Panc1 (cell line): ENCODE results near the gene IP6K1. TPM values are rescaled to one million over a fixed set of nuclear protein-coding genes. Genes with fewer than 3 reads are reported as not detected.

Experiments used
- ATAC-seq: fragments of 200-7000 bp; cut with Tn5 transposase; 2 replicates; pipeline ENCODE4 v1.9.1; 2020; ENCODE audit warnings: mild to moderate bottlenecking, moderate library complexity
- BruUV-seq: library from RNA; stranded (reverse); fragments of 400-500 nt; replicated peaks from 2 replicates; lab custom pipeline; 2021; lab: Mats Ljungman, UMichigan
- CTCF ChIA-PET: fragments of 300-600 bp; sonication (Branson Sonifier 250); formaldehyde crosslinking; loops from one replicate; lab custom pipeline; 2022; ENCODE audit warnings: antibody characterized with exemption; lab: Charles Lee
- POLR2A ChIA-PET: fragments of 300-600 bp; sonication (Branson Sonifier 250); formaldehyde crosslinking; loops from one replicate; lab custom pipeline; 2022; ENCODE audit warnings: antibody characterized with exemption; lab: Charles Lee
- DNase-seq: peaks from one replicate; pipeline ENCODE4 v3.0.0-alpha.2; 2010; ENCODE audit warnings: low read depth, low spot score
- H3K27ac ChIP-seq: 2 replicates; pipeline ENCODE4 v1.5.1; 2011; ENCODE audit warnings: mild to moderate bottlenecking, low read length, inconsistent platforms
- H3K27me3 ChIP-seq: fragments of 200-500 bp; sonication (Bioruptor generic); 2 replicates; pipeline ENCODE4 v1.6.0; 2014; ENCODE audit warnings: low read length, inconsistent platforms; ENCODE audit not compliant: control insufficient read depth, insufficient read depth
- H3K36me3 ChIP-seq: fragments of 200-500 bp; sonication (Bioruptor generic); 2 replicates; pipeline ENCODE4 v1.5.1; 2014; ENCODE audit warnings: inconsistent platforms, mild to moderate bottlenecking, low read length, moderate library complexity; ENCODE audit not compliant: control insufficient read depth, insufficient read depth
- H3K4me1 ChIP-seq: 2 replicates; pipeline ENCODE4 v1.5.1; 2011; ENCODE audit warnings: inconsistent platforms, mild to moderate bottlenecking, low read length, moderate library complexity; ENCODE audit not compliant: control insufficient read depth, insufficient read depth
- H3K4me3 ChIP-seq, 2 experiments: 2 replicates each; pipeline ENCODE4 v1.5.1; 2011 to 2012; ENCODE audit warnings: low read depth in 2 of 2, low read length in 2 of 2, mild to moderate bottlenecking in 2 of 2, inconsistent platforms in 1 of 2, moderate library complexity in 1 of 2
- H3K9me3 ChIP-seq: fragments of 200-500 bp; sonication (Bioruptor generic); 2 replicates; pipeline ENCODE4 v1.5.1; 2014; ENCODE audit warnings: low read depth, mild to moderate bottlenecking, inconsistent platforms, low read length, moderate library complexity; ENCODE audit not compliant: control insufficient read depth, insufficient read depth
- CTCF ChIP-seq: fragments of 450-650 bp; IDR thresholded peaks from 2 replicates; pipeline ENCODE4 v1.5.1; 2017; ENCODE audit warnings: mild to moderate bottlenecking
- POLR2AphosphoS5 ChIP-seq: IDR thresholded peaks from 2 replicates; pipeline ENCODE4 v1.6.1; 2012; ENCODE audit warnings: mild to moderate bottlenecking, low read depth, low read length, moderate library complexity
- REST ChIP-seq, 2 experiments: IDR thresholded peaks; 2 replicates each; pipeline ENCODE4 v1.6.1; 2011 to 2012; ENCODE audit warnings: low read depth in 2 of 2, control low read depth in 1 of 2, low read length in 1 of 2, mild to moderate bottlenecking in 1 of 2, moderate library complexity in 1 of 2; ENCODE audit not compliant: insufficient read depth in 1 of 2
- SIN3A ChIP-seq: IDR thresholded peaks from 2 replicates; pipeline ENCODE4 v1.6.1; 2012; ENCODE audit warnings: low read depth, mild to moderate bottlenecking, low read length, moderate library complexity, borderline replicate concordance; ENCODE audit not compliant: insufficient read depth
- TCF7L2 ChIP-seq: IDR thresholded peaks from 2 replicates; pipeline ENCODE4 v1.6.1; 2011; ENCODE audit warnings: mild to moderate bottlenecking, low read depth, low read length, inconsistent platforms
- in situ Hi-C: cut with HindIII; loops from 2 replicates; pipeline ENCODE4 v1.10.0; 2016; ENCODE audit warnings: low sequenced_read_pairs, low pct_unique_long_range_greater_than_20kb
- intact Hi-C: fragments of 100-400 bp; cut with micrococcal nuclease; formaldehyde crosslinking; loops from one replicate; pipeline ENCODE4 v1.10.0; 2022; ENCODE audit not compliant: unreplicated experiment
- total RNA-seq: library from RNA; stranded (reverse); gene quantifications from one replicate; pipeline ENCODE4 v1.2.1, GENCODE V29; 2021; ENCODE audit not compliant: unreplicated experiment

The IP6K1 gene
- total RNA-seq, 1 experiment from 2014 or later, result 39.8 TPM

- intact Hi-C loops (no loop called here), in situ Hi-C loops (no loop called here)
- no peaks in the 10 kb centered on the region for H3K4me1 ChIP-seq
- no peaks in the 10 kb centered on the region for H3K36me3 ChIP-seq
- H3K9me3 ChIP-seq, result no peaks in the 10 kb centered on the region
- H3K27me3 ChIP-seq, result no peaks in the 10 kb centered on the region
- no peak overlapping the region for H3K27ac ChIP-seq
- ATAC-seq (no peak), DNase-seq (no peak)
- POLR2A ChIA-PET, result interaction anchor here (0.6 kb wide), 1 partner anchor 194 kb away, joined by 3 read pairs; no protein-coding TSS in a partner anchor
- TF ChIP-seq TCF7L2, result no peak
- no peak for TF ChIP-seq REST (IDR thresholded peaks at IDR 0.05; ENCODE audit: insufficient read depth in 1 of 2, low read depth in 2 of 2, low read length in 1 of 2)
- no peak; the same call in 1 of the 2 replicates for TF ChIP-seq CTCF
- no peak for TF ChIP-seq POLR2AphosphoS5
- TF ChIP-seq SIN3A, result no peak
- CTCF ChIA-PET, result interaction anchor here (0.6 to 1.1 kb wide), 3 partner anchors 86 to 161 kb away, joined by 3 to 6 read pairs (median 4); partner anchors contain the start of gene IP6K1
- BruUV-seq, result no TSS peak
- H3K4me3 ChIP-seq, result no peak overlapping the region
Measured at GRCh38 chr3:49700453-49701128, 85.8 kb downstream of the IP6K1 start.

GRCh38 chr3:49700014-49700413 is 86.3 kb downstream of the IP6K1 start:
- no peak overlapping the region for H3K4me3 ChIP-seq
- in situ Hi-C loops (no loop called here), intact Hi-C loops (no loop called here)
- H3K36me3 ChIP-seq, result no peaks in the 10 kb centered on the region
- no peaks in the 10 kb centered on the region for H3K27me3 ChIP-seq
- DNase-seq (no peak), ATAC-seq (no peak)
- ChIA-PET CTCF (no interaction called here), POLR2A (no interaction called here)
- H3K9me3 ChIP-seq, result no peaks in the 10 kb centered on the region
- BruUV-seq, result no TSS peak
- TF ChIP-seq POLR2AphosphoS5, result no peak
- TF ChIP-seq CTCF, result no peak
- TF ChIP-seq REST (IDR thresholded peaks at IDR 0.05; ENCODE audit: insufficient read depth in 1 of 2, low read depth in 2 of 2, low read length in 1 of 2), result no peak
- TF ChIP-seq TCF7L2, result no peak
- no peak for TF ChIP-seq SIN3A
- no peak overlapping the region for H3K27ac ChIP-seq
- no peaks in the 10 kb centered on the region for H3K4me1 ChIP-seq
